ENCODE data around the gene KDSR. TPM values are rescaled to one million over a fixed set of nuclear protein-coding genes. Genes with fewer than 3 reads are reported as not detected.

The KDSR gene
- total RNA-seq, 1 donor from 2014 or later, result 34.0 TPM

GRCh38 chr18:63283305-63284094, 83.5 kb downstream of the KDSR start:
- peak; percentile 37 for DNase-seq

DNA sequence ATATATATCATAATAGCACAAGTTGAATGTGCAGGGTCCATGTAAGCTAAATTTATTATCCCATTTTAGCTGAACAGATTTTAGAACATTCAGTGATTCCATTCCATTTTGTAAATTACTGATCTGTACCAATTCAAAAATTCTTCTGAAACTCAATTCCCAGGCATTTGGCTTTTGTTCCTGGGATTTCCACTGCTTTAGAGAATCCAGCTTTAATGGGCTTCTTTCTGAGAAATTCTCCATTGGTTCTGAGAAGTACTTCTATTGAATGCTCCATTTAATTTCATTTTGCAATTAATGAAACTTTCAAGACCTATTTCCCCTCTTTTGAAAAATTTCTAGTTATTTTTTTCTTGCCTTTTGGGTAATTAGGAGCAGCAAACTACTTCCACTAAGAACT, 84.2 kb downstream of the KDSR start:
- no peak for DNase-seq

Other genes with a start within 250 kb of the KDSR start
- 47.3 TPM for gene BCL2, start 47.4 kb downstream of the KDSR start, total RNA-seq
- gene VPS4B, start 55.3 kb upstream of the KDSR start, total RNA-seq, result 33.7 TPM
- 25.3 TPM for gene SERPINB5, start 109.8 kb upstream of the KDSR start, total RNA-seq
- 2.6 TPM for gene SERPINB12, start 175.2 kb upstream of the KDSR start, total RNA-seq
- gene SERPINB13, start 220.1 kb upstream of the KDSR start, total RNA-seq, result 17.5 TPM